OCI-LY7 (cell line): Measurements from ENCODE around the gene CLEC18C.
"Not testable (repeated sequence)": the region's sequence is repeated elsewhere in the genome, so short reads cannot be mapped to it uniquely, and the experiment has no call there.

Experiments used
- CTCF ChIP-seq: fragments of 200-600 bp; sonication (generic); conservative IDR thresholded peaks from 2 replicates; pipeline ENCODE4 v1.5.1; 2014; ENCODE audit warnings: mild to moderate bottlenecking, antibody characterized with exemption, low read length, moderate library complexity, mixed read lengths
- EZH2phosphoT487 ChIP-seq: fragments of 200-600 bp; sonication (generic); IDR thresholded peaks from 2 replicates; pipeline ENCODE4 v1.6.1; 2018; ENCODE audit warnings: low read depth, borderline replicate concordance, mild to moderate bottlenecking, mixed run types, antibody characterized with exemption, low read length, moderate library complexity, mixed read lengths

- not testable (repeated sequence) for TF ChIP-seq EZH2phosphoT487, CTCF
These were observed 37.8 kb upstream of the CLEC18C start for GRCh38 chr16:70135796-70136195.
